NCI-H1436 (cell line): Measurements from ENCODE around the gene BANF2.

ENCODE experiments used
- DNase-seq: peaks from one replicate; lab custom pipeline; 2025; lab: John Stamatoyannopoulos, UW

BANF2 gene

GRCh38 chr20:17710379-17711266 is 10.9 kb downstream of the BANF2 start:
- DNase-seq: no peak

GRCh38 chr20:17711267-17711627 is 11.5 kb downstream of the BANF2 start:
- no peak for DNase-seq

- DNase-seq: no peak
Measured at GRCh38 chr20:17712201-17712600, 12.4 kb downstream of the BANF2 start.

GRCh38 chr20:17712708-17713107 is 12.9 kb downstream of the BANF2 start:
- no peak for DNase-seq

GRCh38 chr20:17714597-17714996 is 14.8 kb downstream of the BANF2 start:
- no peak for DNase-seq

- DNase-seq: no peak
Measured at GRCh38 chr20:17715075-17715474, 15.3 kb downstream of the BANF2 start.

GRCh38 chr20:17716331-17716730 is 16.6 kb downstream of the BANF2 start:
- DNase-seq: no peak

GRCh38 chr20:17720755-17721154 is 21.0 kb downstream of the BANF2 start:
- no peak for DNase-seq

- DNase-seq: no peak
Measured at GRCh38 chr20:17721802-17722486, 22.2 kb downstream of the BANF2 start.

- no peak for DNase-seq
Measured at GRCh38 chr20:17722493-17723300, 22.9 kb downstream of the BANF2 start.

GRCh38 chr20:17723301-17723691 is 23.5 kb downstream of the BANF2 start:
- no peak for DNase-seq

- DNase-seq: peak; percentile 40
Measured at GRCh38 chr20:17725094-17725835, 25.5 kb downstream of the BANF2 start.

- DNase-seq: no peak
Measured at GRCh38 chr20:17726902-17727301, 27.1 kb downstream of the BANF2 start.

GRCh38 chr20:17727351-17727750 is 27.6 kb downstream of the BANF2 start:
- DNase-seq: no peak

GRCh38 chr20:17728074-17728473 is 28.3 kb downstream of the BANF2 start:
- no peak for DNase-seq

GRCh38 chr20:17730071-17730470 is 30.3 kb downstream of the BANF2 start:
- DNase-seq: no peak

GRCh38 chr20:17731233-17731632 is 31.5 kb downstream of the BANF2 start:
- DNase-seq: no peak

GRCh38 chr20:17732907-17733521 is 33.2 kb downstream of the BANF2 start:
- DNase-seq: no peak

- no peak for DNase-seq
Measured at GRCh38 chr20:17733767-17734304, 34.1 kb downstream of the BANF2 start.

- DNase-seq: no peak
Measured at GRCh38 chr20:17734374-17734773, 34.6 kb downstream of the BANF2 start.

GRCh38 chr20:17735206-17735804 is 35.5 kb downstream of the BANF2 start:
- no peak for DNase-seq
